Lower leg skin (tissue), 4 donors: ENCODE measurements around the gene C2orf72. TPM values are rescaled to one million over a fixed set of nuclear protein-coding genes. Genes with fewer than 3 reads are reported as not detected.

Experiments used
- DNase-seq, 2 donors: peaks; one replicate each; pipeline ENCODE4 v3.0.0-alpha.2; 2019; ENCODE audit warnings: low spot score in 2 of 2
- H3K4me3 ChIP-seq: fragments of 200-600 bp; sonication (generic); 2 replicates; pipeline ENCODE4 v1.5.1; 2017; ENCODE audit warnings: mild to moderate bottlenecking, low read depth; ENCODE audit not compliant: poor library complexity, severe bottlenecking
- POLR2A ChIP-seq, 2 donors: fragments of 450-650 bp; IDR thresholded peaks; one replicate each; pipeline ENCODE4 v1.6.1; 2016 to 2017; ENCODE audit warnings: antibody characterized with exemption in 2 of 2, mild to moderate bottlenecking in 1 of 2, moderate library complexity in 1 of 2
- WGBS, 2 donors: methylation state at CpG; one replicate each; pipeline ENCODE4 v1.1.5; 2018; 5-methylcytosine and 5-hydroxymethylcytosine counted together
- intact Hi-C: fragments of 100-400 bp; cut with DNase I; formaldehyde crosslinking; loops from one replicate; pipeline ENCODE4 v1.15.0; 2023; ENCODE audit warnings: low total_unique reads
- total RNA-seq, 4 donors: library from RNA; depleted of rRNA; stranded (reverse); fragments of >200 nt; gene quantifications; one replicate each; pipeline ENCODE4 v1.1.0, GENCODE V29; 2016
- TF ChIP-seq, protein P1 (sequence below), 3 donors: fragments of 450-650 bp; IDR thresholded peaks; one replicate each; pipeline ENCODE4 v1.5.1; 2016; ENCODE audit warnings: antibody characterized with exemption in 3 of 3, mild to moderate bottlenecking in 3 of 3, moderate library complexity in 2 of 3

Gene C2orf72
- total RNA-seq, 4 donors from 2014 or later, result 0.95 to 7.3 (median 4.0) TPM

DNA sequence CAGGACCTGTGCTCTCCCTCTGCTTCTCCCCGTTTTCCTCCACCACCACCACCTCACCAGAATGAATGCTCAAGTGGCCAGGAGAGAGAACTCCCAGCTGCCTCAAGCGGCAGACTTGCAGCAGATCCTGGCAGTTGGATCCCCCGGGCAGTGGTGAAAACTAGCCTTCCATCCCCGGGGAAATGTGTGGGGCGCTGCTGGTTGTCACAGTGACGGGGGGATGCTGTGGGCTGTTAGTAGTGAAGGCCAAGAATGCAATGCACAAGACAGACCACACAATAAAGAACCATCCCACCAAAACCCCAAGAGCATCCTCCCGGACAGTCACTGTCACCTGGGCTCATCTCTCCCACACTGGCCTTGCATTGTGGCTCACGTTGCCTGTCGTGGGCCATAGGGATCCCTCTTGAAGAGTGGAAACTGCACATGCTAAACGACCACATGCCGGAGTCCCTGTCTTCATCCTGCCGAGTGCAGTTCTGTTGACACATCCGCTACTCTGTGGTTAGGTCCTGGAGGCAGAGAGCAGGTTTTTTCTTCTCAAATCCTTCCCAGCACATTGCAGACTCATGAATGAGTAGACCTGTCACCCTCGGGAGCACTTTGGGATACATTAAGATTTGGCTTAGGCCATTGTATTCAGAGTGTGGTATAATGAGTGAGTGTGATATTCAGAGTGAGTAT is 27.9 kb upstream of the C2orf72 start:
- intact Hi-C loops, result no loop called here
- no peak for TF ChIP-seq POLR2A (IDR thresholded peaks at IDR 0.05)
- TF ChIP-seq, protein P1, sequence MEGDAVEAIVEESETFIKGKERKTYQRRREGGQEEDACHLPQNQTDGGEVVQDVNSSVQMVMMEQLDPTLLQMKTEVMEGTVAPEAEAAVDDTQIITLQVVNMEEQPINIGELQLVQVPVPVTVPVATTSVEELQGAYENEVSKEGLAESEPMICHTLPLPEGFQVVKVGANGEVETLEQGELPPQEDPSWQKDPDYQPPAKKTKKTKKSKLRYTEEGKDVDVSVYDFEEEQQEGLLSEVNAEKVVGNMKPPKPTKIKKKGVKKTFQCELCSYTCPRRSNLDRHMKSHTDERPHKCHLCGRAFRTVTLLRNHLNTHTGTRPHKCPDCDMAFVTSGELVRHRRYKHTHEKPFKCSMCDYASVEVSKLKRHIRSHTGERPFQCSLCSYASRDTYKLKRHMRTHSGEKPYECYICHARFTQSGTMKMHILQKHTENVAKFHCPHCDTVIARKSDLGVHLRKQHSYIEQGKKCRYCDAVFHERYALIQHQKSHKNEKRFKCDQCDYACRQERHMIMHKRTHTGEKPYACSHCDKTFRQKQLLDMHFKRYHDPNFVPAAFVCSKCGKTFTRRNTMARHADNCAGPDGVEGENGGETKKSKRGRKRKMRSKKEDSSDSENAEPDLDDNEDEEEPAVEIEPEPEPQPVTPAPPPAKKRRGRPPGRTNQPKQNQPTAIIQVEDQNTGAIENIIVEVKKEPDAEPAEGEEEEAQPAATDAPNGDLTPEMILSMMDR (IDR thresholded peaks at IDR 0.05), result no peak
- 68 to 70% methylated on average over 14 of the region's 14 CpGs for WGBS, 2 donors
- H3K4me3 ChIP-seq, result no peak overlapping the region
- no peak for DNase-seq

DNA sequence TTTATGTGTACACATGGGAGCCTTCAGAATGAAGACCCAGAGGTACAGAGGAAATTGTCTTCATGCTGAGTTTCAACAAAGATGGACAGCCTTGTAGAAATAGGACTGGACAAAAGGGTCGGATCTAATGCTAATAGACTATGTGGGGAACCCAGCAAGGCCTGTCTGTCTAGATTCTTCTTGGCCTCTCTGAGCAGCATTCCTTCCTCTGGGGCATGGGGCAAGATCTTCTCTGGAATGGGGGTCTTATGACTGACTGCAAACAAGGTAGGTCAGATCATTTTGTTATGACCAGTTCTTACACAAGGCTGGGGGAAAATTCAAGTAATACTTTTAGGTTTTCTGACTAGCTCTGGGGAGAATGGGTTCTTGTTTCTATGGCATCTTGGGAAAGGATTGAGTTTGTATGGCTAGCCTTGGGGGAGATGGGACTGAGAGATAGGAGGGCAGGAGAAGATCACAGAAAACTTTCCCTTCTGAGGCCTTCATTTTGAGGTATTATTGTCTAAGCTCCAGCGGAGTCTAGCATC is 27.1 kb upstream of the C2orf72 start:
- WGBS, 2 donors, result 63 to 94% methylated on average over 2 of the region's 2 CpGs
- intact Hi-C loops, result no loop called here
- H3K4me3 ChIP-seq, result no peak overlapping the region
- DNase-seq, result no peak
- TF ChIP-seq, protein P1 (IDR thresholded peaks at IDR 0.05), result no peak
- no peak for TF ChIP-seq POLR2A (IDR thresholded peaks at IDR 0.05)

DNA sequence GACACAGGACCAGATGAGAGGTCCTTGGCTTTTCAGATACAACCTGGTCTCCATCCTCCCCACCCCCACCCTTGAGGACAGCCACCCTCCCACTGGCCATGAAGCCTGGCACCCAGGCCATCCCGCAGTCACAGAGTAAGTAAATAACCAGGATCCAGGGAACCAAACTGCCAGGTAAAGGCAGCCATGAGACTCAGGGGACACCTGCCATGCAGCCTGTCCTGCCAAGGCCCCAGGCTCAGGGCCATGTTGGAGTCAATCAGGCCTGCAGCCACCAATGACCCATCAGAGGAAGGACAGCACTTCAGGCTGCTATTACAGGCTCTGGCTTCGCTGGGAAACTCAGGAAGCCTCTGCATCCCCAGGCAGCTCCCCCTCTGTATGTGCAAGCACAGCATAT is 25.8 kb upstream of the C2orf72 start:
- DNase-seq, result no peak
- intact Hi-C loops, result no loop called here
- H3K4me3 ChIP-seq, result no peak overlapping the region
- TF ChIP-seq, protein P1 (IDR thresholded peaks at IDR 0.05), result no peak
- TF ChIP-seq POLR2A (IDR thresholded peaks at IDR 0.05), result no peak
- 44 to 63% methylated on average over 2 of the region's 2 CpGs for WGBS, 2 donors

DNA sequence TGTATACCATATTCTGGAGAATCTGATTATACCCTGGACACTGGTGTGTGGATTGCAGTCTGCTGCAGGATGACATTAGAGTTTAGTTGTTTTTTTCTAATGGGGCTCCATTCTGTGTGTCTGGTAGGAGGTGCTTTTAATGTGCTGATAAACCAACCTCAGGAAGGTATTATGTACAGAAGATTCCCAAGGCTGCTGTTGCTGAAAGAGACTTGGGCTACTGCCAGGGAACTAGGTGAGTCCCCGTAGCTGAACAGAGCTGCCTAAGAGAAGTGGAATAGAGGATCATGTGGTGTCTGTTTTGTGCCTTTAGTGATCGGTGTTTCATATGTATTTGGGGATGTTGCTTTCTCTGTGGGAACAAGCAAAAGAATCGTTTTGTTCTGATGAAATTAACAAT is 24.9 kb upstream of the C2orf72 start:
- DNase-seq, result no peak
- H3K4me3 ChIP-seq, result no peak overlapping the region
- TF ChIP-seq, protein P1 (IDR thresholded peaks at IDR 0.05), result no peak
- TF ChIP-seq POLR2A (IDR thresholded peaks at IDR 0.05), result no peak
- intact Hi-C loops, result no loop called here
- WGBS, 2 donors, result 44 to 71% methylated on average over 3 of the region's 3 CpGs

DNA sequence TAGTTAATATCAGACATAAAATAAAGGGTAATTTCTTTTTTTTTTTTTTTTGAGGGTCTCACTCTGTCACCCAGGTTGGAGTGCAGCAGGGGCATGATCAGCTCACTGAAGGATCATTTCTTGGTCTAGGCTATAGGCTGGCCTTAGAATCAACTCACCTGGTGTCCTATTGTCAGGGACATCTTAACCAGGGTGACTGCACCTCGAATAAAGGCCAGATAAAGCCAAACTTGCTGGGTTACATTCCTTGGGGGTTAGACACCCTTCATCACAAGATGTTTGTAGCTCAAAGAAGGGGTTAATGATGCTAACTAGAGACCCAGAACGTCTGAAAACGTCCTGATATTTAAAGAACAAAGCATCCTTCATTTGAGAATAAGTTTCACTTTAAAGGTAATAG is 23.5 kb upstream of the C2orf72 start:
- DNase-seq, result no peak
- 21 to 44% methylated on average over 3 of the region's 3 CpGs for WGBS, 2 donors
- TF ChIP-seq, protein P1 (IDR thresholded peaks at IDR 0.05), result no peak
- no peak for TF ChIP-seq POLR2A (IDR thresholded peaks at IDR 0.05)
- intact Hi-C loops, result no loop called here
- no peak overlapping the region for H3K4me3 ChIP-seq

DNA sequence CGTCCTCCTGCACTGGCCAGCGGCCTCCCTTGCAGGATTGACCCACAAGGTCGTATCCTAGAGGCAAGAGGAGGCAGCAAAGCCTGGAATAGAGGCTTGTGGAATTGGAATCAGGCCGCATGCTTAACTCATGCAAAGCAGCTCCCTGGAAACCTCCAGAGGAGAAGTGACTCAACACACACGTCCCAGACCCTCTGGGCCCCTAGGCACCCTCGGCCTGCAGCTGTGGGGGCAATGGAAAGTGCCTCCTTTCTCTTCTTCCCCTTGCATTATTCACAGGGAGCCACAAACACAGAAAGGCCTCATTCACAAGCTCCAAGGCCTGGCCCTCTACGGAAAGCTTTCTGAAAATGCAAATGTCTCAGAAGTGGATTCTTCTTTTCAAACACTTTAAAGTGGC is 21.8 kb upstream of the C2orf72 start:
- no peak overlapping the region for H3K4me3 ChIP-seq
- no peak for TF ChIP-seq POLR2A (IDR thresholded peaks at IDR 0.05)
- TF ChIP-seq, protein P1 (IDR thresholded peaks at IDR 0.05), result no peak
- no peak for DNase-seq
- WGBS, 2 donors, result 62 to 69% methylated on average over 7 of the region's 7 CpGs
- intact Hi-C loops, result no loop called here
